IMR-90 (cell line): ENCODE results near the gene VPS8. TPM values are rescaled to one million over a fixed set of nuclear protein-coding genes. Genes with fewer than 3 reads are reported as not detected.

ENCODE experiments used
- ATAC-seq: fragments of 200-7000 bp; cut with Tn5 transposase; 2 replicates; pipeline ENCODE4 v1.9.1; 2020; ENCODE audit warnings: low read depth, mild to moderate bottlenecking, moderate library complexity
- BruUV-seq: library from RNA; stranded (reverse); fragments of 400-500 nt; replicated peaks from 2 replicates; lab custom pipeline; 2021; lab: Mats Ljungman, UMichigan
- CTCF ChIA-PET: fragments of 300-600 bp; formaldehyde crosslinking; extraction: SDS; loops from one replicate; lab custom pipeline; 2021; ENCODE audit warnings: antibody characterized with exemption; lab: Yijun Ruan, JAX
- POLR2A ChIA-PET: fragments of 300-600 bp; sonication (Branson Sonifier 250); formaldehyde crosslinking; loops from one replicate; lab custom pipeline; 2022; ENCODE audit warnings: antibody characterized with exemption; ENCODE audit not compliant: unreplicated experiment; lab: Charles Lee
- DNase-seq: peaks from one replicate; pipeline ENCODE4 v3.0.0; 2013
- H2AFZ ChIP-seq: replicated peaks from 2 replicates; pipeline ENCODE3; 2013; ENCODE audit warnings: low read length, mild to moderate bottlenecking; ENCODE audit not compliant: poor library complexity
- H2AK5ac ChIP-seq: 2 replicates; pipeline ENCODE4 v1.6.1; 2013; ENCODE audit warnings: low read depth, low read length, inconsistent platforms
- H2AK9ac ChIP-seq: replicated peaks from 2 replicates; pipeline ENCODE3; 2013; ENCODE audit warnings: mild to moderate bottlenecking, low read depth, low read length, moderate library complexity; ENCODE audit not compliant: poor library complexity
- H2BK120ac ChIP-seq: 2 replicates; pipeline ENCODE4 v1.6.1; 2013; ENCODE audit warnings: low read depth, low read length, inconsistent platforms
- H2BK15ac ChIP-seq: 3 replicates; pipeline ENCODE4 v1.6.1; 2013; ENCODE audit warnings: low read depth, low read length, inconsistent platforms
- H2BK20ac ChIP-seq: 2 replicates; pipeline ENCODE4 v1.6.1; 2013; ENCODE audit warnings: low read depth, mild to moderate bottlenecking, inconsistent platforms, low read length, moderate library complexity
- H2BK5ac ChIP-seq: 2 replicates; pipeline ENCODE4 v1.6.1; 2013; ENCODE audit warnings: mild to moderate bottlenecking, low read depth, low read length, inconsistent platforms; ENCODE audit not compliant: poor library complexity, severe bottlenecking
- H3K14ac ChIP-seq: replicated peaks from 2 replicates; pipeline ENCODE4 v1.6.1; 2013; ENCODE audit warnings: low read depth, low read length, inconsistent platforms
- H3K18ac ChIP-seq: 2 replicates; pipeline ENCODE4 v1.6.1; 2013; ENCODE audit warnings: low read depth, low read length, control low read depth
- H3K23ac ChIP-seq: 2 replicates; pipeline ENCODE4 v1.6.1; 2013; ENCODE audit warnings: low read depth, low read length, inconsistent platforms
- H3K27ac ChIP-seq: 2 replicates; pipeline ENCODE4 v1.5.1; 2013; ENCODE audit warnings: mild to moderate bottlenecking, control low read depth, low read length; ENCODE audit not compliant: insufficient read depth
- H3K27me3 ChIP-seq: 2 replicates; pipeline ENCODE4 v1.6.1; 2013; ENCODE audit warnings: low read length; ENCODE audit not compliant: control insufficient read depth, insufficient read depth
- H3K36me3 ChIP-seq: 2 replicates; pipeline ENCODE4 v1.6.1; 2013; ENCODE audit warnings: low read length, mixed read lengths; ENCODE audit not compliant: control insufficient read depth, insufficient read depth
- H3K4ac ChIP-seq: 2 replicates; pipeline ENCODE4 v1.6.1; 2013; ENCODE audit warnings: low read depth, low read length, inconsistent platforms
- H3K4me1 ChIP-seq: 2 replicates; pipeline ENCODE4 v1.6.1; 2013; ENCODE audit warnings: low read length, mixed read lengths; ENCODE audit not compliant: control insufficient read depth, insufficient read depth
- H3K4me2 ChIP-seq: 2 replicates; pipeline ENCODE4 v1.6.1; 2013; ENCODE audit warnings: low read depth, mild to moderate bottlenecking, control low read depth, low read length, moderate library complexity
- H3K4me3 ChIP-seq: 2 replicates; pipeline ENCODE4 v1.5.1; 2013; ENCODE audit warnings: low read depth, mild to moderate bottlenecking, control low read depth, low read length, moderate library complexity; ENCODE audit not compliant: insufficient read depth
- H3K56ac ChIP-seq: 2 replicates; pipeline ENCODE4 v1.6.1; 2013; ENCODE audit warnings: low read length, inconsistent platforms; ENCODE audit not compliant: insufficient read depth; ENCODE audit errors: extremely low read depth
- H3K79me1 ChIP-seq, 2 experiments: 2 replicates each; pipeline ENCODE4 v1.6.1; 2013; ENCODE audit warnings: low read length in 2 of 2, inconsistent platforms in 1 of 2, low read depth in 1 of 2
- H3K9ac ChIP-seq: 2 replicates; pipeline ENCODE4 v1.6.1; 2013; ENCODE audit warnings: low read depth, low read length, control low read depth
- H3K9me1 ChIP-seq: 2 replicates; pipeline ENCODE4 v1.6.1; 2013; ENCODE audit warnings: low read length, inconsistent platforms; ENCODE audit not compliant: insufficient read depth
- H3K9me3 ChIP-seq: 2 replicates; pipeline ENCODE4 v1.6.1; 2013; ENCODE audit warnings: low read length; ENCODE audit not compliant: control insufficient read depth, insufficient read depth
- H4K20me1 ChIP-seq: 2 replicates; pipeline ENCODE4 v1.6.1; 2013; ENCODE audit warnings: low read length, inconsistent platforms; ENCODE audit not compliant: insufficient read depth
- H4K5ac ChIP-seq: 2 replicates; pipeline ENCODE4 v1.6.1; 2013; ENCODE audit warnings: mild to moderate bottlenecking, low read depth, low read length, control low read depth
- H4K8ac ChIP-seq, 2 experiments: 2 replicates each; pipeline ENCODE4 v1.6.1; 2013; ENCODE audit warnings: low read depth in 2 of 2, low read length in 2 of 2, control low read depth in 1 of 2, inconsistent platforms in 1 of 2
- H4K91ac ChIP-seq: 2 replicates; pipeline ENCODE4 v1.6.1; 2013; ENCODE audit warnings: low read depth, low read length, inconsistent platforms; ENCODE audit not compliant: insufficient read depth
- BHLHE40 ChIP-seq: fragments of 150-350 bp; IDR thresholded peaks from 2 replicates; pipeline ENCODE4 v1.6.1; 2016; ENCODE audit warnings: mild to moderate bottlenecking, low read depth, low read length
- CHD1 ChIP-seq: IDR thresholded peaks from 2 replicates; pipeline ENCODE4 v1.6.1; 2012; ENCODE audit warnings: low read depth, low read length, improper control_type of control experiment
- CTCF ChIP-seq: conservative IDR thresholded peaks from 2 replicates; pipeline ENCODE4 v1.5.1; 2012; ENCODE audit warnings: mild to moderate bottlenecking, low read depth, low read length, improper control_type of control experiment
- MAZ ChIP-seq: IDR thresholded peaks from 2 replicates; pipeline ENCODE4 v1.6.1; 2012; ENCODE audit warnings: low read depth, mild to moderate bottlenecking, low read length, improper control_type of control experiment, moderate library complexity, borderline replicate concordance
- MXI1 ChIP-seq: IDR thresholded peaks from 2 replicates; pipeline ENCODE4 v1.6.1; 2012; ENCODE audit warnings: low read depth, mild to moderate bottlenecking, low read length, moderate library complexity, borderline replicate concordance
- NFE2L2 ChIP-seq: fragments of 150-350 bp; IDR thresholded peaks from 2 replicates; pipeline ENCODE4 v1.6.1; 2016; ENCODE audit warnings: low read depth, mild to moderate bottlenecking, low read length
- POLR2A ChIP-seq: IDR thresholded peaks from 2 replicates; pipeline ENCODE4 v1.6.1; 2012; ENCODE audit warnings: mild to moderate bottlenecking, low read depth, low read length
- RAD21 ChIP-seq: IDR thresholded peaks from 2 replicates; pipeline ENCODE4 v1.6.1; 2012; ENCODE audit warnings: low read length, improper control_type of control experiment
- RCOR1 ChIP-seq: IDR thresholded peaks from 2 replicates; pipeline ENCODE4 v1.6.1; 2012; ENCODE audit warnings: mild to moderate bottlenecking, low read length, improper control_type of control experiment; ENCODE audit not compliant: insufficient replicate concordance
- RFX5 ChIP-seq: IDR thresholded peaks from 2 replicates; pipeline ENCODE4 v1.8.0; 2012; ENCODE audit warnings: low read depth, mild to moderate bottlenecking, low read length, moderate library complexity
- SMC3 ChIP-seq: fragments of 150-350 bp; IDR thresholded peaks from 2 replicates; pipeline ENCODE4 v1.6.1; 2016; ENCODE audit warnings: low read depth, mild to moderate bottlenecking, antibody characterized with exemption, low read length, moderate library complexity
- USF2 ChIP-seq: fragments of 150-350 bp; IDR thresholded peaks from 2 replicates; pipeline ENCODE4 v1.6.1; 2017; ENCODE audit warnings: mild to moderate bottlenecking, antibody characterized with exemption, low read length, low read depth
- WGBS, 2 experiments: methylation state at CpG; one replicate each; pipeline versions ENCODE4 v1.1.5 to v1.1.7; 2013; ENCODE audit warnings: missing lambda C conversion rate in 2 of 2; ENCODE audit not compliant: insufficient read length in 1 of 2; ENCODE audit errors: extremely low coverage in 2 of 2; 5-methylcytosine and 5-hydroxymethylcytosine counted together
- dilution Hi-C: fragments of 300-500 bp; cut with HindIII; formaldehyde crosslinking; loops from one replicate; pipeline ENCODE4 v1.14.3; 2018; ENCODE audit warnings: low sequenced_read_pairs; ENCODE audit not compliant: unreplicated experiment
- in situ Hi-C: fragments of 300-500 bp; cut with MboI; formaldehyde crosslinking; loops from 3 replicates; pipeline ENCODE4 v1.14.3; 2019; ENCODE audit warnings: low sequenced_read_pairs, inconsistent platforms, mixed read lengths
- intact Hi-C: fragments of 100-400 bp; cut with micrococcal nuclease; formaldehyde crosslinking; loops from 2 replicates; pipeline ENCODE4 v1.10.0; 2022
- polyA plus RNA-seq, 3 experiments: library from polyadenylated mRNA; depleted of rRNA; stranded (reverse); fragments of >200 nt; gene quantifications; 2 replicates each; pipeline ENCODE4 v1.2.3, GENCODE V29; 2012; ENCODE audit warnings: low replicate concordance in 1 of 3
- total RNA-seq: library from RNA; depleted of rRNA; stranded (reverse); fragments of >200 nt; gene quantifications from 2 replicates; pipeline ENCODE4 v1.2.3, GENCODE V29; 2012

The VPS8 gene
- total and polyA plus RNA-seq, 2 of the 4 experiments (the other 2 are of a cell fraction), result 14.0 to 56.1 TPM

GRCh38 chr3:185028121-185028520, 216.2 kb downstream of the VPS8 start:
- Histone ChIP-seq H3K56ac (no peak overlapping the region), H3K4me1 (no peaks in the 10 kb centered on the region), H2AK5ac (no peak overlapping the region), H3K27ac (no peak overlapping the region), H2BK15ac (no peak overlapping the region), H2BK5ac (no peak overlapping the region), H3K23ac (no peak overlapping the region), H3K9ac (no peak overlapping the region), H3K4ac (no peak overlapping the region), H3K9me1 (peaks cover 3% of the 10 kb centered on the region), H3K4me2 (no peak overlapping the region), H2AK9ac (no peak overlapping the region), H3K36me3 (peaks cover 4% of the 10 kb centered on the region), H3K79me1 (no peaks in the 10 kb centered on the region), H4K8ac (no peak overlapping the region), H2BK20ac (no peak overlapping the region), H2AFZ (no peak overlapping the region), H3K9me3 (no peaks in the 10 kb centered on the region), H3K14ac (no peak overlapping the region), H4K5ac (no peak overlapping the region), H4K91ac (no peak overlapping the region), H3K4me3 (no peak overlapping the region), H3K18ac (no peak overlapping the region), H2BK120ac (no peak overlapping the region), H3K27me3 (no peaks in the 10 kb centered on the region), H4K20me1 (no peaks in the 10 kb centered on the region)
- dilution Hi-C loops, result no loop called here
- 100% methylated on average over 2 of the region's 3 CpGs; no CpG with 5 or more reads in 1 of the 2 experiments for WGBS, 2 experiments
- TF ChIP-seq SMC3 (no peak), USF2 (no peak), RFX5 (no peak), CHD1 (no peak), NFE2L2 (no peak), MXI1 (no peak), POLR2A (no peak), RCOR1 (no peak), BHLHE40 (no peak), CTCF (no peak), MAZ (no peak), RAD21 (no peak)
- ChIA-PET CTCF (interaction anchor here (0.6 kb wide), 1 partner anchor 17 kb away, joined by 3 read pairs; no protein-coding TSS in a partner anchor), POLR2A (no interaction called here)
- BruUV-seq, result no TSS peak
- no peak for DNase-seq
- in situ Hi-C loops, result no loop called here
- no peak for ATAC-seq
- intact Hi-C loops, result no loop called here
